ENCODE measurements around the gene FCER2. TPM values are rescaled to one million over a fixed set of nuclear protein-coding genes. Genes with fewer than 3 reads are reported as not detected.
A peak's percentile ranks its signal among the peaks of the same experiment; 100 is the strongest.
"Not testable (repeated sequence)": the region's sequence is repeated elsewhere in the genome, so short reads cannot be mapped to it uniquely, and the experiment has no call there.

Gene FCER2
- total RNA-seq, 2 experiments from 2014 or later: 0.19 to 0.26 TPM

GRCh38 chr19:7655581-7655980 lies 46.4 kb downstream of the FCER2 start:
- no peaks in the 10 kb centered on the region for H3K36me3 Mint-ChIP-seq
- POLR2A ChIA-PET: interaction anchor here (0.6 to 6.2 kb wide), 3 partner anchors 14 to 87 kb away, joined by 3 to 33 read pairs (median 5); partner anchors contain the start of genes RETN and STXBP2
- no peaks in the 10 kb centered on the region for H3K9me3 Mint-ChIP-seq
- peaks cover 3% of the 10 kb centered on the region for H3K27me3 Mint-ChIP-seq
- no peak overlapping the region for H3K4me3 Mint-ChIP-seq
- no peak overlapping the region for H3K27ac Mint-ChIP-seq
- DNase-seq (no peak), ATAC-seq (ENCODE audit: low read depth) (no peak)
- peaks cover 32% of the 10 kb centered on the region for H3K4me1 Mint-ChIP-seq

GRCh38 chr19:7654401-7654800 lies 47.5 kb downstream of the FCER2 start:
- peaks cover 32% of the 10 kb centered on the region for H3K4me1 Mint-ChIP-seq
- DNase-seq (no peak), ATAC-seq (ENCODE audit: low read depth) (no peak)
- no peak overlapping the region for H3K4me3 Mint-ChIP-seq
- H3K9me3 Mint-ChIP-seq: no peaks in the 10 kb centered on the region
- H3K27me3 Mint-ChIP-seq: peaks cover 8% of the 10 kb centered on the region
- POLR2A ChIA-PET: interaction anchor here (1.3 to 6.2 kb wide), 2 partner anchors 15 to 27 kb away, joined by 4 to 33 read pairs; partner anchors contain the start of gene RETN
- H3K36me3 Mint-ChIP-seq: no peaks in the 10 kb centered on the region
- H3K27ac Mint-ChIP-seq: peak overlapping the region; percentile 6

- H3K27me3 Mint-ChIP-seq: peaks cover 8% of the 10 kb centered on the region
- H3K9me3 Mint-ChIP-seq: no peaks in the 10 kb centered on the region
- peak overlapping the region; percentile 83 for H3K27ac Mint-ChIP-seq
- H3K4me1 Mint-ChIP-seq: peaks cover 18% of the 10 kb centered on the region
- peak overlapping the region; percentile 75 for H3K4me3 Mint-ChIP-seq
- ATAC-seq (ENCODE audit: low read depth): peak; percentile 81
- H3K36me3 Mint-ChIP-seq: no peaks in the 10 kb centered on the region
- peak; percentile 92 for DNase-seq
- POLR2A ChIA-PET: interaction anchor here (0.7 to 1.5 kb wide), 5 partner anchors 13 to 29 kb away, joined by 3 to 9 read pairs (median 4); partner anchors contain the start of genes RETN and TRAPPC5
Measured at GRCh38 chr19:7652061-7652641, 49.8 kb downstream of the FCER2 start.

- Mint-ChIP-seq H3K27me3 (peaks cover 8% of the 10 kb centered on the region), H3K9me3 (no peaks in the 10 kb centered on the region), H3K4me1 (peaks cover 9% of the 10 kb centered on the region), H3K4me3 (no peak overlapping the region), H3K27ac (no peak overlapping the region), H3K36me3 (peaks cover 4% of the 10 kb centered on the region)
- DNase-seq (no peak), ATAC-seq (ENCODE audit: low read depth) (no peak)
- POLR2A ChIA-PET: interaction anchor here (2.3 kb wide), 1 partner anchor 12 kb away, joined by 11 read pairs; the partner anchor contains the start of gene STXBP2
Measured at GRCh38 chr19:7650148-7650547, 51.8 kb downstream of the FCER2 start.

GRCh38 chr19:7648265-7649014 lies 53.5 kb downstream of the FCER2 start:
- no peak for ATAC-seq (ENCODE audit: low read depth)
- no peaks in the 10 kb centered on the region for H3K9me3 Mint-ChIP-seq
- POLR2A ChIA-PET: interaction anchor here (0.9 to 2.3 kb wide), 3 partner anchors 11 to 33 kb away, joined by 3 to 11 read pairs (median 3); partner anchors contain the start of genes STXBP2 and TRAPPC5

GRCh38 chr19:7647156-7647555 lies 54.8 kb downstream of the FCER2 start:
- POLR2A ChIA-PET: no interaction called here
- no peaks in the 10 kb centered on the region for H3K9me3 Mint-ChIP-seq
- ATAC-seq (ENCODE audit: low read depth): no peak

More at GRCh38 chr19:7648265-7649014, 53.5 kb downstream of the FCER2 start:
- Mint-ChIP-seq H3K36me3 (peaks cover 4% of the 10 kb centered on the region), H3K27ac (no peak overlapping the region), H3K4me3 (no peak overlapping the region), H3K27me3 (peaks cover 8% of the 10 kb centered on the region), H3K4me1 (peaks cover 6% of the 10 kb centered on the region)
- no peak for DNase-seq

GRCh38 chr19:7646426-7646700 lies 55.6 kb downstream of the FCER2 start:
- ATAC-seq (ENCODE audit: low read depth) (no peak), DNase-seq (no peak)
- H3K27ac Mint-ChIP-seq: no peak overlapping the region
- H3K36me3 Mint-ChIP-seq: peaks cover 11% of the 10 kb centered on the region
- no peaks in the 10 kb centered on the region for H3K9me3 Mint-ChIP-seq
- H3K4me1 Mint-ChIP-seq: no peaks in the 10 kb centered on the region
- POLR2A ChIA-PET: no interaction called here
- H3K27me3 Mint-ChIP-seq: peaks cover 5% of the 10 kb centered on the region
- H3K4me3 Mint-ChIP-seq: no peak overlapping the region

More at GRCh38 chr19:7647156-7647555, 54.8 kb downstream of the FCER2 start:
- H3K4me1 Mint-ChIP-seq: peaks cover 3% of the 10 kb centered on the region
- H3K27ac Mint-ChIP-seq: no peak overlapping the region
- peaks cover 11% of the 10 kb centered on the region for H3K36me3 Mint-ChIP-seq
- H3K4me3 Mint-ChIP-seq: no peak overlapping the region
- DNase-seq: no peak
- H3K27me3 Mint-ChIP-seq: peaks cover 8% of the 10 kb centered on the region

GRCh38 chr19:7645656-7646425 lies 56.1 kb downstream of the FCER2 start:
- POLR2A ChIA-PET: no interaction called here
- Mint-ChIP-seq H3K27ac (peak overlapping the region; percentile 1), H3K4me1 (no peaks in the 10 kb centered on the region), H3K27me3 (peaks cover 5% of the 10 kb centered on the region), H3K4me3 (no peak overlapping the region), H3K36me3 (peaks cover 11% of the 10 kb centered on the region), H3K9me3 (no peaks in the 10 kb centered on the region)
- DNase-seq (no peak), ATAC-seq (ENCODE audit: low read depth) (no peak)

GRCh38 chr19:7645163-7645562 lies 56.8 kb downstream of the FCER2 start:
- POLR2A ChIA-PET: interaction anchor here (1.0 kb wide), 1 partner anchor 16 kb away, joined by 6 read pairs; the partner anchor contains the start of genes PET100 and XAB2
- no peak for ATAC-seq (ENCODE audit: low read depth)
- H3K4me1 Mint-ChIP-seq: peaks cover under 1% of the 10 kb centered on the region
- peaks cover 2% of the 10 kb centered on the region for H3K27me3 Mint-ChIP-seq
- peaks cover 14% of the 10 kb centered on the region for H3K36me3 Mint-ChIP-seq
- no peaks in the 10 kb centered on the region for H3K9me3 Mint-ChIP-seq
- no peak overlapping the region for H3K27ac Mint-ChIP-seq
- H3K4me3 Mint-ChIP-seq: no peak overlapping the region
- no peak for DNase-seq

GRCh38 chr19:7644550-7644877 lies 57.4 kb downstream of the FCER2 start:
- POLR2A ChIA-PET: interaction anchor here (1.0 kb wide), 1 partner anchor 15 kb away, joined by 6 read pairs; the partner anchor contains the start of genes PET100 and XAB2
- DNase-seq: no peak
- H3K9me3 Mint-ChIP-seq: no peaks in the 10 kb centered on the region

GRCh38 chr19:7643629-7644549 lies 58.0 kb downstream of the FCER2 start:
- ATAC-seq (ENCODE audit: low read depth): not testable (repeated sequence)

More at GRCh38 chr19:7644550-7644877, 57.4 kb downstream of the FCER2 start:
- no peak overlapping the region for H3K4me3 Mint-ChIP-seq
- H3K27me3 Mint-ChIP-seq: no peaks in the 10 kb centered on the region
- no peak overlapping the region for H3K27ac Mint-ChIP-seq
- no peak for ATAC-seq (ENCODE audit: low read depth)
- peaks cover 6% of the 10 kb centered on the region for H3K4me1 Mint-ChIP-seq
- peaks cover 21% of the 10 kb centered on the region for H3K36me3 Mint-ChIP-seq

GRCh38 chr19:7643031-7643415 lies 58.9 kb downstream of the FCER2 start:
- DNase-seq: no peak
- no peak overlapping the region for H3K4me3 Mint-ChIP-seq
- peaks cover 23% of the 10 kb centered on the region for H3K36me3 Mint-ChIP-seq
- no peaks in the 10 kb centered on the region for H3K27me3 Mint-ChIP-seq
- H3K27ac Mint-ChIP-seq: no peak overlapping the region
- H3K4me1 Mint-ChIP-seq: peaks cover 9% of the 10 kb centered on the region
- POLR2A ChIA-PET: interaction anchor here (0.6 kb wide), 1 partner anchor 38 kb away, joined by 3 read pairs; the partner anchor contains the start of gene TRAPPC5
- no peak for ATAC-seq (ENCODE audit: low read depth)
- H3K9me3 Mint-ChIP-seq: no peaks in the 10 kb centered on the region

More at GRCh38 chr19:7643629-7644549, 58.0 kb downstream of the FCER2 start:
- H3K27ac Mint-ChIP-seq, H3K4me3 Mint-ChIP-seq, H3K27me3 Mint-ChIP-seq, H3K9me3 Mint-ChIP-seq, DNase-seq, H3K4me1 Mint-ChIP-seq: not testable (repeated sequence)
- POLR2A ChIA-PET: interaction anchor here (1.0 kb wide), 1 partner anchor 14 kb away, joined by 6 read pairs; the partner anchor contains the start of genes PET100 and XAB2
- peaks cover 23% of the 10 kb centered on the region for H3K36me3 Mint-ChIP-seq
